ENCODE results near the gene POFUT2. TPM values are rescaled to one million over a fixed set of nuclear protein-coding genes. Genes with fewer than 3 reads are reported as not detected.

Gene POFUT2
- total RNA-seq, 4 donors from 2014 or later = 17.5 to 48.9 (median 19.8) TPM

GRCh38 chr21:45330075-45330781 is 42.5 kb upstream of the POFUT2 start:
- DNase-seq (ENCODE audit: low spot score) = no peak
- TF ChIP-seq CTCF (IDR thresholded peaks at IDR 0.05) = no peak
- ATAC-seq (ENCODE audit: low FRiP score) = peak; percentile 62

GRCh38 chr21:45329261-45330074 is 41.8 kb upstream of the POFUT2 start:
- no peak for DNase-seq (ENCODE audit: low spot score)
- TF ChIP-seq CTCF (IDR thresholded peaks at IDR 0.05) = no peak

GRCh38 chr21:45328198-45329091 is 40.8 kb upstream of the POFUT2 start:
- DNase-seq (ENCODE audit: low spot score) = no peak
- no peak for TF ChIP-seq CTCF (IDR thresholded peaks at IDR 0.05)
- no peak for ATAC-seq (ENCODE audit: low FRiP score)

More at GRCh38 chr21:45329261-45330074, 41.8 kb upstream of the POFUT2 start:
- ATAC-seq (ENCODE audit: low FRiP score) = peak; percentile 52

- ATAC-seq (ENCODE audit: low FRiP score) (no peak), DNase-seq (ENCODE audit: low spot score) (no peak)
- no peak for TF ChIP-seq CTCF (IDR thresholded peaks at IDR 0.05)
Observed at GRCh38 chr21:45327441-45328197, 39.9 kb upstream of the POFUT2 start.

GRCh38 chr21:45326891-45327440 is 39.3 kb upstream of the POFUT2 start:
- TF ChIP-seq CTCF (IDR thresholded peaks at IDR 0.05) = no peak
- no peak for ATAC-seq (ENCODE audit: low FRiP score)
- DNase-seq (ENCODE audit: low spot score) = no peak
